Measurements from ENCODE around the gene B3GNT7.

B3GNT7 gene

DNA sequence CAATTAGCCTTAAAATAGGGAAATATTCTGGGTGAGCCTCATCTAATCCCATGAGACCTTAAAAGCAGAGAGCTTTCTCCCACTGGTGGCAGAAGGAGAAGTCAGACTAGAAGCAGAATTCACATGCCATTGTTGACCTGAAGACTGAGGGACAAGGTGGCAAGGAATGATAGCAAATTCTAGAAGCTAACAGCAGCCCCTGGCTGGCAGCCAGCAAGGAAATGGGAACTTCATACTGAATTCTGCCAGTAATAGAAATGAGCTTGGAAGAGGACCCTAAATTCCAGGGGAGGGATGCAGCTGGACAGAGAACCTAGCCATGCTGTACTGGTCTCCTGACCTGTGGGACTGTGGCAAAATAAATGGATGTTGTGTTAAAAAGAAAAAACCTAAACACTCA is 19.5 kb downstream of the B3GNT7 start:
- no peak overlapping the region for H4K12ac ChIP-seq (ENCODE audit: low read depth, low read length)
- H2BK5ac ChIP-seq (ENCODE audit: low read depth, low read length, poor library complexity), result no peak overlapping the region
- peaks cover 1% of the 10 kb centered on the region for H3K9me3 ChIP-seq (ENCODE audit: insufficient read depth, low read depth, low read length)

DNA sequence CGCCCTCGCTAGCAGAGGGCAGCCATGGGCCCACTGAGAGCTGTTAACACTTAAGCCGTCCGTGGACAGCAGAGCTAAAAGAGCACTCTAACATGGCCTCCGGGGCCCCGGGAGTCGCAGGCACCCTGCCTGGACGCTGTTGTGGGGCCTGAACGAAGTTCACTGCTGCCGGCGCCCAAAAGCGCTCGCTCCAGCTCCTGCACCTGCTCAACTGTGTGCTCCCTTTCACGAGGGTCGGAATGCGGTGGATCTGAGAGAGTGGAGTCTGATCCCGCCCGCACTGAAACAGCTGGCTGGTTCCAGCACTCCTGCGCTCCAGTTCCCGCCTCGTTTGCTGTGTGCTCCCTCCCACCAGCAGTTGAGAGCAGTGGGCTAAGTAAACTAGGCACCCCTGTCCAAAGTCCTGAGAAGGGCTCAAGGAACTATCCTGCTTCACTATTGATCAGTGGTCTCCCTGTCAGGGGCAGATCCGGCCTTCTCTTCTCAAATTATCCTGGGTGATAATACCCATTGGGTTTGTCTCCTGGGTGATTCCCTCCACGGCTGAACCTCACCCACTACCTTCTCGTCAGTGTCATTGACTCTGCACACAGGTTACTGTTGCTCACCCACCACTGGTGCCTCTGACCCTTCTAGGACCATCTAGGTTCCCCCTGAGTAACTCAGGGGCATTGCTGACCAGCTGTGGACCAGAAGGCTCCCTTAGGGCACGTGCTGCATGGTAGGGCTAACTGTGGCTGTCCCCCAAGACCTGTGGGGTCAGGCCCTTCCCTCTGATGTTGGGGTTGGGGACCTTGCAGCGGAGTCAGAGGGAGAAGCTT is 23.5 kb downstream of the B3GNT7 start:
- WGBS (ENCODE audit: extremely low coverage, insufficient coverage, insufficient read length), result no CpG with 5 or more reads among the region's 26 CpGs

More for the DNA sequence above, 19.5 kb downstream of the B3GNT7 start:
- Histone ChIP-seq H3K14ac (ENCODE audit: low read length) (no peak overlapping the region), H3K36me3 (ENCODE audit: control insufficient read depth in 1 of 2, insufficient read depth in 2 of 2, low read length in 2 of 2) (no peaks in the 10 kb centered on the region), H3K27me3 (ENCODE audit: insufficient read depth, low read length) (no peaks in the 10 kb centered on the region), H3K4ac (ENCODE audit: low read depth, low read length) (no peak overlapping the region), H3K23ac (ENCODE audit: low read length) (no peak overlapping the region), H4K91ac (ENCODE audit: low read depth, low read length) (no peak overlapping the region), H2AFZ (ENCODE audit: insufficient read depth, low read length, poor library complexity) (no peak overlapping the region), H2BK120ac (ENCODE audit: insufficient read depth, low read length, poor library complexity) (no peak overlapping the region), H3K79me2 (ENCODE audit: control insufficient read depth, insufficient read depth, low read length, poor library complexity) (no peaks in the 10 kb centered on the region), H3K9ac (ENCODE audit: low read length) (no peak overlapping the region), H3K4me3 (ENCODE audit: low read depth, low read length) (no peak overlapping the region), H3K4me2 (ENCODE audit: low read length) (no peak overlapping the region), H4K8ac (ENCODE audit: low read depth, low read length) (no peak overlapping the region), H2AK5ac (ENCODE audit: low read length) (no peak overlapping the region), H3K4me1 (ENCODE audit: control insufficient read depth in 1 of 2, insufficient read depth in 2 of 2, low read length in 2 of 2) (peaks cover 4 to 11% of the 10 kb centered on the region in 2 experiments), H2BK12ac (ENCODE audit: low read length) (no peak overlapping the region), H3K18ac (ENCODE audit: low read length) (no peak overlapping the region), H3K79me1 (ENCODE audit: low read length) (peaks cover 5% of the 10 kb centered on the region), H3K27ac (ENCODE audit: low read depth, low read length) (no peak overlapping the region)
- DNase-seq, result no peak

DNA sequence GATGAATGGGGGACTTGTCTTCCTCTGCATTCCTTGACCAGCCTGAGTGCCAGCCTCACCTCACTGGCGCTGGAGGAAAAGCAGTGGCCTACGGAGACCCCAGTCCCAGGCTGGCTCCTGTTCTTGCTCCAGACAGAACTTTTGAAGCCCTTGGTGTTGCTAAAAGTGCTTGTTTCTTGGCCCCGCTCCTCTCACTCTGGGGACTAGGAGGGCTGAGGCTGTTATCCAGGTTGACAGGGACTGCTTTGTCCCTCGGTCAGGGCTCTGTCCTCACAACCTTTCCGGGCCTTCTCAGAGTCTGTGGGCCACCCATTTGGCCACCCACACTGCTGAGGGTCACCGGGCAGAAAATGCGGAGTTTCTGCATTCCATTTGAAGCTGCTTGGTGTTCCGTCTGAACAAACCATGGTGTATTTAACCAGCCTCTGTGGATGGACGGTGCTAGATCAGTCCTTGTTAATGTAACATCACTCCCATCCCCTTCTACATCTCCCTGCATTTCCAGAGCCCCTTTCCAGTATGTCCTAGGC is 25.6 kb downstream of the B3GNT7 start:
- Histone ChIP-seq H2BK120ac (ENCODE audit: insufficient read depth, low read length, poor library complexity) (no peak overlapping the region), H2BK12ac (ENCODE audit: low read length) (no peak overlapping the region), H3K4me1 (ENCODE audit: control insufficient read depth in 1 of 2, insufficient read depth in 2 of 2, low read length in 2 of 2) (peaks cover 10 to 11% of the 10 kb centered on the region in 2 experiments), H2BK5ac (ENCODE audit: low read depth, low read length, poor library complexity) (no peak overlapping the region), H2AK5ac (ENCODE audit: low read length) (no peak overlapping the region), H3K4me2 (ENCODE audit: low read length) (no peak overlapping the region), H3K27ac (ENCODE audit: low read depth, low read length) (no peak overlapping the region), H3K18ac (ENCODE audit: low read length) (no peak overlapping the region), H4K91ac (ENCODE audit: low read depth, low read length) (no peak overlapping the region), H4K12ac (ENCODE audit: low read depth, low read length) (no peak overlapping the region), H3K79me1 (ENCODE audit: low read length) (no peaks in the 10 kb centered on the region), H3K9me3 (ENCODE audit: insufficient read depth, low read depth, low read length) (no peaks in the 10 kb centered on the region), H3K23ac (ENCODE audit: low read length) (no peak overlapping the region), H4K8ac (ENCODE audit: low read depth, low read length) (no peak overlapping the region), H3K4me3 (ENCODE audit: low read depth, low read length) (no peak overlapping the region), H3K79me2 (ENCODE audit: control insufficient read depth, insufficient read depth, low read length, poor library complexity) (no peaks in the 10 kb centered on the region), H2AFZ (ENCODE audit: insufficient read depth, low read length, poor library complexity) (no peak overlapping the region), H3K14ac (ENCODE audit: low read length) (no peak overlapping the region), H3K36me3 (ENCODE audit: control insufficient read depth in 1 of 2, insufficient read depth in 2 of 2, low read length in 2 of 2) (no peaks in the 10 kb centered on the region), H3K4ac (ENCODE audit: low read depth, low read length) (no peak overlapping the region), H3K27me3 (ENCODE audit: insufficient read depth, low read length) (no peaks in the 10 kb centered on the region), H3K9ac (ENCODE audit: low read length) (no peak overlapping the region)
- peak; percentile 60 to 81 for DNase-seq
- WGBS (ENCODE audit: extremely low coverage, insufficient coverage, insufficient read length), result no CpG with 5 or more reads among the region's 9 CpGs

More for the DNA sequence above, 23.5 kb downstream of the B3GNT7 start:
- no peak overlapping the region for H2BK12ac ChIP-seq (ENCODE audit: low read length)
- no peak overlapping the region for H4K8ac ChIP-seq (ENCODE audit: low read depth, low read length)
- H3K14ac ChIP-seq (ENCODE audit: low read length), result no peak overlapping the region
- H3K4me3 ChIP-seq (ENCODE audit: low read depth, low read length), result peak overlapping the region; percentile 7
- no peaks in the 10 kb centered on the region for H3K36me3 ChIP-seq (ENCODE audit: control insufficient read depth in 1 of 2, insufficient read depth in 2 of 2, low read length in 2 of 2)
- H3K9ac ChIP-seq (ENCODE audit: low read length), result no peak overlapping the region
- DNase-seq, result no peak
- H3K9me3 ChIP-seq (ENCODE audit: insufficient read depth, low read depth, low read length), result peaks cover 1% of the 10 kb centered on the region
- H3K27ac ChIP-seq (ENCODE audit: low read depth, low read length), result no peak overlapping the region
- no peaks in the 10 kb centered on the region for H3K79me2 ChIP-seq (ENCODE audit: control insufficient read depth, insufficient read depth, low read length, poor library complexity)
- H3K23ac ChIP-seq (ENCODE audit: low read length), result no peak overlapping the region
- no peak overlapping the region for H2AFZ ChIP-seq (ENCODE audit: insufficient read depth, low read length, poor library complexity)
- H3K4me2 ChIP-seq (ENCODE audit: low read length), result no peak overlapping the region
- H3K4me1 ChIP-seq (ENCODE audit: control insufficient read depth in 1 of 2, insufficient read depth in 2 of 2, low read length in 2 of 2), result peaks cover 6 to 7% of the 10 kb centered on the region in 2 experiments
- no peak overlapping the region for H4K91ac ChIP-seq (ENCODE audit: low read depth, low read length)
- no peaks in the 10 kb centered on the region for H3K79me1 ChIP-seq (ENCODE audit: low read length)
- H3K18ac ChIP-seq (ENCODE audit: low read length), result no peak overlapping the region
- H2BK5ac ChIP-seq (ENCODE audit: low read depth, low read length, poor library complexity), result no peak overlapping the region
- no peak overlapping the region for H4K12ac ChIP-seq (ENCODE audit: low read depth, low read length)
- no peak overlapping the region for H3K4ac ChIP-seq (ENCODE audit: low read depth, low read length)
- H2AK5ac ChIP-seq (ENCODE audit: low read length), result no peak overlapping the region
- no peak overlapping the region for H2BK120ac ChIP-seq (ENCODE audit: insufficient read depth, low read length, poor library complexity)
- no peaks in the 10 kb centered on the region for H3K27me3 ChIP-seq (ENCODE audit: insufficient read depth, low read length)

DNA sequence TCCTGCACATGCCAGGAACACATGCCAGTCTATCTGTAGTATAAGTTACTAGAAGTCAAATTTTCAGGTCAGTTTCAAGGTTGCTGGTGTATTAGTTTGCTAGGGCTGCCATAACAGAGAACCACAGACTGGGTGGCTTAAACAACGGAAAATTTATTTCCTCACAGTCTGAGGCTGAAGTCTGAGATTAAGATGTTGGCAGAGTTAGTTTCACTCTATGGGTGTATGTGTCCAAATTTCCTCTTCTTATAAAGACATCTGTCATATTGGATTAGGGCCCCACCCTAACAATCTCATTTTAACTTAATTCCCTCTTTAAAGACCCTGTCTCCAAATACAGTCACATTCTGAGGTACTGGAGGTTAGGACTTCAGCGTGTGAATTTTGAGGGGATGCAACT is 26.5 kb downstream of the B3GNT7 start:
- no peak for DNase-seq
- no peak overlapping the region for H4K12ac ChIP-seq (ENCODE audit: low read depth, low read length)
- H2BK120ac ChIP-seq (ENCODE audit: insufficient read depth, low read length, poor library complexity), result no peak overlapping the region
- H3K4me3 ChIP-seq (ENCODE audit: low read depth, low read length), result no peak overlapping the region
- H3K36me3 ChIP-seq (ENCODE audit: control insufficient read depth in 1 of 2, insufficient read depth in 2 of 2, low read length in 2 of 2), result no peaks in the 10 kb centered on the region
- no peak overlapping the region for H3K4ac ChIP-seq (ENCODE audit: low read depth, low read length)
- no CpG with 5 or more reads among the region's 2 CpGs for WGBS (ENCODE audit: extremely low coverage, insufficient coverage, insufficient read length)
- H3K79me2 ChIP-seq (ENCODE audit: control insufficient read depth, insufficient read depth, low read length, poor library complexity), result no peaks in the 10 kb centered on the region
- no peak overlapping the region for H2AK5ac ChIP-seq (ENCODE audit: low read length)
- no peak overlapping the region for H3K18ac ChIP-seq (ENCODE audit: low read length)
- no peak overlapping the region for H4K8ac ChIP-seq (ENCODE audit: low read depth, low read length)
- no peak overlapping the region for H3K9ac ChIP-seq (ENCODE audit: low read length)
- no peak overlapping the region for H3K23ac ChIP-seq (ENCODE audit: low read length)
- no peak overlapping the region for H3K27ac ChIP-seq (ENCODE audit: low read depth, low read length)
- no peaks in the 10 kb centered on the region for H3K27me3 ChIP-seq (ENCODE audit: insufficient read depth, low read length)
- no peak overlapping the region for H3K4me2 ChIP-seq (ENCODE audit: low read length)
- no peak overlapping the region for H3K14ac ChIP-seq (ENCODE audit: low read length)
- no peak overlapping the region for H4K91ac ChIP-seq (ENCODE audit: low read depth, low read length)
- H3K4me1 ChIP-seq (ENCODE audit: control insufficient read depth in 1 of 2, insufficient read depth in 2 of 2, low read length in 2 of 2), result peaks cover 11 to 13% of the 10 kb centered on the region in 2 experiments
- H3K79me1 ChIP-seq (ENCODE audit: low read length), result no peaks in the 10 kb centered on the region
- no peak overlapping the region for H2BK12ac ChIP-seq (ENCODE audit: low read length)
- no peaks in the 10 kb centered on the region for H3K9me3 ChIP-seq (ENCODE audit: insufficient read depth, low read depth, low read length)
- no peak overlapping the region for H2BK5ac ChIP-seq (ENCODE audit: low read depth, low read length, poor library complexity)
- no peak overlapping the region for H2AFZ ChIP-seq (ENCODE audit: insufficient read depth, low read length, poor library complexity)
